AG04450 (cell line): ENCODE measurements around the gene ABR. TPM values are rescaled to one million over a fixed set of nuclear protein-coding genes. Genes with fewer than 3 reads are reported as not detected.
"Not testable (repeated sequence)": the region's sequence is repeated elsewhere in the genome, so short reads cannot be mapped to it uniquely, and the experiment has no call there.

Source experiments
- CTCF ChIA-PET: fragments of 300-600, 350-600 bp; formaldehyde crosslinking; extraction: SDS; loops from one replicate; lab custom pipeline; 2022; ENCODE audit warnings: antibody characterized with exemption, inconsistent platforms; lab: Charles Lee
- POLR2A ChIA-PET: fragments of 350-600 bp; formaldehyde crosslinking; extraction: SDS; loops from one replicate; lab custom pipeline; 2021; ENCODE audit warnings: antibody characterized with exemption, inconsistent platforms; lab: Yijun Ruan, JAX
- DNase-seq: peaks from one replicate; pipeline ENCODE4 v3.0.0-alpha.2; 2011; ENCODE audit warnings: low read depth, low spot score
- H3K27ac ChIP-seq: one replicate; pipeline ENCODE4 v1.5.1; 2012; ENCODE audit warnings: low read depth, low read length, control low read depth
- H3K27me3 ChIP-seq: one replicate; pipeline ENCODE4 v1.6.0; 2012; ENCODE audit warnings: low read length; ENCODE audit not compliant: control insufficient read depth, insufficient read depth
- H3K4me3 ChIP-seq: 2 replicates; pipeline ENCODE4 v1.5.1; 2011; ENCODE audit warnings: mild to moderate bottlenecking, low read depth, low read length, control low read depth
- H3K9me3 ChIP-seq: 2 replicates; pipeline ENCODE4 v1.5.1; 2012; ENCODE audit warnings: low read length; ENCODE audit not compliant: control insufficient read depth, insufficient read depth
- polyA plus RNA-seq: library from polyadenylated mRNA; depleted of rRNA; stranded (reverse); fragments of >200 nt; gene quantifications from 2 replicates; pipeline ENCODE4 v1.2.3, GENCODE V29; 2011
- TF ChIP-seq, protein P1 (sequence below): IDR thresholded peaks from 2 replicates; pipeline ENCODE4 v1.5.1; 2011; ENCODE audit warnings: low read depth, low read length, control low read depth, inconsistent platforms

The ABR gene
- polyA plus RNA-seq, 1 experiment = 64.3 TPM

DNA sequence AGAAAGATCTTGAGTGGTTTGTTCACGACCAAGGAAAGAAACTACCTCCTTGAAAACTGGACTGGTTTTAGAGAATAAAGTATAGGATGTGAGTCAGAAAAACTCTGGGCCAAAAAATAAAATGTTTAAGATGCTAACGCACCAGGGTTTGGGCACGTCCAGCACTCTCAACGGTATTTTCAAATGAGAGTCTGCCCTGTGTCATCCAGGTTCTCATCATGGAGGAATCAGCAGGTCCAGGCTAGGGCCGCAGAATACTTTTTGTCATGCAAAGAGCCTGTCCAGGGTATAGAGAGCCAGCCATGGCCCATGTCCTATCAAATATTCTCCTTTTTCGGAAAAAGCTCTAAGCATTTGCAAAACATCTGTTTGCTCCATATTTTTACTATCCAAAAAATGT lies 202.6 kb downstream of the ABR start:
- CTCF ChIA-PET = interaction anchor here (0.8 kb wide), 1 partner anchor 89 kb away, joined by 4 read pairs; no protein-coding TSS in a partner anchor
- peak overlapping the region; percentile 86 for H3K4me3 ChIP-seq

GRCh38 chr17:976312-976711 lies 203.5 kb downstream of the ABR start:
- Histone ChIP-seq H3K27me3 (no peaks in the 10 kb centered on the region), H3K27ac (no peak overlapping the region), H3K9me3 (peaks cover 5% of the 10 kb centered on the region; the same call in 1 of the 2 replicates), H3K4me3 (peak overlapping the region; percentile 86; the same call in 1 of the 2 replicates)
- POLR2A ChIA-PET = interaction anchor here (0.7 to 1.6 kb wide), 2 partner anchors 14 to 48 kb away, joined by 4 to 6 read pairs; no protein-coding TSS in a partner anchor
- DNase-seq = no peak
- TF ChIP-seq, protein P1, sequence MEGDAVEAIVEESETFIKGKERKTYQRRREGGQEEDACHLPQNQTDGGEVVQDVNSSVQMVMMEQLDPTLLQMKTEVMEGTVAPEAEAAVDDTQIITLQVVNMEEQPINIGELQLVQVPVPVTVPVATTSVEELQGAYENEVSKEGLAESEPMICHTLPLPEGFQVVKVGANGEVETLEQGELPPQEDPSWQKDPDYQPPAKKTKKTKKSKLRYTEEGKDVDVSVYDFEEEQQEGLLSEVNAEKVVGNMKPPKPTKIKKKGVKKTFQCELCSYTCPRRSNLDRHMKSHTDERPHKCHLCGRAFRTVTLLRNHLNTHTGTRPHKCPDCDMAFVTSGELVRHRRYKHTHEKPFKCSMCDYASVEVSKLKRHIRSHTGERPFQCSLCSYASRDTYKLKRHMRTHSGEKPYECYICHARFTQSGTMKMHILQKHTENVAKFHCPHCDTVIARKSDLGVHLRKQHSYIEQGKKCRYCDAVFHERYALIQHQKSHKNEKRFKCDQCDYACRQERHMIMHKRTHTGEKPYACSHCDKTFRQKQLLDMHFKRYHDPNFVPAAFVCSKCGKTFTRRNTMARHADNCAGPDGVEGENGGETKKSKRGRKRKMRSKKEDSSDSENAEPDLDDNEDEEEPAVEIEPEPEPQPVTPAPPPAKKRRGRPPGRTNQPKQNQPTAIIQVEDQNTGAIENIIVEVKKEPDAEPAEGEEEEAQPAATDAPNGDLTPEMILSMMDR = no peak
- CTCF ChIA-PET = interaction anchor here (1.8 kb wide), 1 partner anchor 23 kb away, joined by 4 read pairs; no protein-coding TSS in a partner anchor

More for the DNA sequence above, 202.6 kb downstream of the ABR start:
- TF ChIP-seq, protein P1 = no peak
- POLR2A ChIA-PET = no interaction called here
- Histone ChIP-seq H3K27me3 (no peaks in the 10 kb centered on the region), H3K27ac (no peak overlapping the region), H3K9me3 (peaks cover 5% of the 10 kb centered on the region; the same call in 1 of the 2 replicates)
- DNase-seq = no peak

DNA sequence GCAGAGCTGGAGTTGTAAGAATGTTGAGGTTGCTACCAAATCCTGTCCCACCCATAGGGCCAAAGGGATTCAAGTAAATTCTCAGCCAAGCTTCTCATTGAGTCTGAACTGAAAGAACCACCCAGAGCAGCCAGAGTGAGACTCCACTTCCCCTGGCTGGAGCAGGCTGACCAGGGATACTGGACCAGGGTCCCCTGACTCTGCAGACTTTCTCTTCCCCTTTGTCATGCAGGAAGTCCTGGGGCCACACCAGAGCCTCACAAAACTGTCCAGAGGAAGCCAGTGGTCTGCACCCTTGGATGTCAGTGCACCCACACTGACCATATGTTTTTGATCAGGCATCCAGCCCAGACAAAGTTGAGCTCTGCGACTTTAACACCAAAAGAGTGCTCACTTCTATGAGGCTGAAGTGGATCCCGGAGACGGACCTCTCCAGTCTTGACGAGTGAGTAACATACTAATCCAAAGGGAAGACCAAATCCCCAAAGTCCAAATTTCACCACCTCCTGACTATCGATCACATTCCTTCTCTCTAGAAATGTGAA lies 204.3 kb downstream of the ABR start:
- TF ChIP-seq, protein P1 = no peak
- ChIA-PET CTCF (interaction anchor here (0.6 to 1.8 kb wide), 2 partner anchors 23 to 274 kb away, joined by 3 to 4 read pairs; no protein-coding TSS in a partner anchor), POLR2A (interaction anchor here (1.3 to 1.6 kb wide), 2 partner anchors 24 to 48 kb away, joined by 6 read pairs; no protein-coding TSS in a partner anchor)
- peaks cover 5% of the 10 kb centered on the region; the same call in 1 of the 2 replicates for H3K9me3 ChIP-seq
- H3K27ac ChIP-seq = no peak overlapping the region
- H3K4me3 ChIP-seq = peak overlapping the region; percentile 11
- no peaks in the 10 kb centered on the region for H3K27me3 ChIP-seq
- DNase-seq = no peak

- H3K9me3 ChIP-seq, DNase-seq, H3K27ac ChIP-seq, H3K27me3 ChIP-seq: not testable (repeated sequence)
- ChIA-PET CTCF (interaction anchor here (0.6 to 1.8 kb wide), 2 partner anchors 24 to 273 kb away, joined by 3 to 4 read pairs; no protein-coding TSS in a partner anchor), POLR2A (interaction anchor here (1.3 to 1.6 kb wide), 2 partner anchors 23 to 47 kb away, joined by 6 read pairs; no protein-coding TSS in a partner anchor)
- H3K4me3 ChIP-seq = peak overlapping the region; percentile 11; the same call in 1 of the 2 replicates
These were observed 205.0 kb downstream of the ABR start for GRCh38 chr17:974778-975177.

GRCh38 chr17:973053-973452 lies 206.7 kb downstream of the ABR start:
- Histone ChIP-seq H3K27me3 (no peaks in the 10 kb centered on the region), H3K4me3 (no peak overlapping the region), H3K27ac (no peak overlapping the region), H3K9me3 (no peaks in the 10 kb centered on the region; the same call in 1 of the 2 replicates)
- TF ChIP-seq, protein P1 = no peak
- CTCF ChIA-PET = no interaction called here
- no peak for DNase-seq
- POLR2A ChIA-PET = no interaction called here

DNA sequence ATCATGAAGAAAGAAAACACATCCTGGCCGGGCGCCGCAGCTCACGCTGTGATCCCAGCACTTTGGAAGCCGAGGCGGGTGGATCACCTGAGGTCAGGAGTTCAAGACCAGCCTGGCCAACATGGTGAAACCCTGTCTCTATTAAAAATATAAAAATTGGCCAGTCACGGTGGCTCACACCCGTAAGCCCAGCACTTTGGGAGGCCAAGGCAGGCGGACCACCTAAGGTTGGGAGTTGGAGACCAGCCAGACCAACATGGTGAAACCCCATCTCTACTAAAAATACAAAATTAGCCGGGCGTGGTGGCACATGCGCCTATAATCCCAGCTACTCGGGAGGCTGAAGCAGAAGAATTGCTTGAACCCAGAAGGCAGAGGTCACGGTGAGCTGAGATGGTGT lies 207.9 kb downstream of the ABR start:
- DNase-seq, H3K27ac ChIP-seq, CTCF ChIA-PET, H3K27me3 ChIP-seq, H3K4me3 ChIP-seq, POLR2A ChIA-PET, H3K9me3 ChIP-seq: not testable (repeated sequence)
